DOHH2 (cell line): ENCODE data around the gene SMYD1.

Source experiments
- CTCF ChIP-seq: fragments of 200-600 bp; sonication (generic); IDR thresholded peaks from one replicate; pipeline ENCODE4 v1.5.1; 2014; ENCODE audit warnings: antibody characterized with exemption, mild to moderate bottlenecking, low read depth, low read length; ENCODE audit not compliant: poor library complexity, severe bottlenecking
- EZH2phosphoT487 ChIP-seq: fragments of 200-600 bp; sonication (generic); IDR thresholded peaks from 2 replicates; pipeline ENCODE4 v1.6.1; 2017; ENCODE audit warnings: borderline replicate concordance, mild to moderate bottlenecking, antibody characterized with exemption, low read length, moderate library complexity, mixed read lengths

GRCh38 chr2:88067598-88067997 is at the start of gene SMYD1:
- TF ChIP-seq CTCF (no peak), EZH2phosphoT487 (no peak)
